ENCODE measurements around the gene RRP8.

RRP8 gene

DNA sequence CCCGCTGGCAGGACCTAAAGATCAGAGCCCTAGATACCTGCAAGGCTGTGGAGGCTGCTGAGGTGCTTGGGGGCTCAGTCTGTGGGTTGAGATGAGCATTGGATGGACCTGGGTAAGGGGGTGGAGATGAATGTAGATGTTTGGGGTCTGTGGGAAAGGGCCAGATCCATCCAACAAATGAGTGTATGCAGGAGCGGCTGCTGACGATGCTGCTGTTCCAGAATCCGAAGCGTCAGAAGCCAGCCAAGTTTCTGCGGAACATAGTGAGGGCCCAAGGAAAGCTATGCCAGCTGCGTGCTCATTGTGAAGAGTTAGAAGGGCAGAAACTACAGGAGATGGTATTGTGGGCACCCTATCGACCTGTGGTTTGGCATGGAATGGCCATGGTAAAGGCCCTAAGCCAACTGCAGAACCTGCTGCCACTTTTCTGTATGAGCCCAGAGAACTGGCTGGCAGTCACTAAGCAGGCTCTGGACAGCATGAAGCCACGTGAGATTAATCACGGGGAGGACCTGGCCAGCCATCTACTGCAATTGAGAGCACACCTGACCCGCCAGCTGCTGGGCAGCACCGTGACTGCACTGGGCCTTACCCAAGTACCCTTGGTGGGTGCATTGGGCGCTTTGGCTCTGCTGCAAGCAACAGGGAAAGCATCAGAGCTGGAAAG, 36.6 kb downstream of the RRP8 start:
- DNase-seq, result no peak

DNA sequence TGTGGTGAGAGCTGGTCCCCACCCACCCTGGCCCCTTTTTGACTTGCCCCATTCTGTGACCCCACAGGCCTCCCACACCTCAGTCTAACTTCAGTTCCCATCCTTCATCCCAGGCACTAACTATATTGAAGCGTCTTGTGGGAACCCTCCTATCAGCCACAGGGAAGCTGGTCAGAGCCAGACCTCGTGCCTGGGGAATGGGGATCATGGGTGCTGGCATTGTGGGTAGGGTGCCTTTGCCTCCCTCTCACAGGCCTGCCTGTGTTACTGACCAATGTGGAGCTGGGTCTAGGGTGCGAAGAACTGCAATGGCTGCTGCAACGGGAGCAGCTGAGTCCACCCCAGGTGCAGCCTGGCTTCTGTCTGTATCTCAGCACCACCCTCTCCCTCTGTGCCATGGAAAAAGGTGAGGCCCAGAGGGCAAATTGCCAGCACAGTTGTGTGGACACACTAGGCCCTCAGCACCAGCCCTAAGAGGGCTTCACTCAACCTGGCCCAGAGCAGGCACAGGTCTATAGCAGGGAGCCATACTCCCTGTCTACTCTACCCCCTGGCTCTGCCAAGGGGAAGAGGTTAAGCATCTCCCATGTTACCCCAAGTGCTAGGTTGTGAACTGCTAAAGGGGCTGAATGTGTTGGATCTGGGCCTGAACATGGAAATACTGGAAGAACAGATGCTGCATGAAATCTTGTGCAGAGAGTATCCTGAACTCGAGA, 37.3 kb downstream of the RRP8 start:
- DNase-seq, result no peak

DNA sequence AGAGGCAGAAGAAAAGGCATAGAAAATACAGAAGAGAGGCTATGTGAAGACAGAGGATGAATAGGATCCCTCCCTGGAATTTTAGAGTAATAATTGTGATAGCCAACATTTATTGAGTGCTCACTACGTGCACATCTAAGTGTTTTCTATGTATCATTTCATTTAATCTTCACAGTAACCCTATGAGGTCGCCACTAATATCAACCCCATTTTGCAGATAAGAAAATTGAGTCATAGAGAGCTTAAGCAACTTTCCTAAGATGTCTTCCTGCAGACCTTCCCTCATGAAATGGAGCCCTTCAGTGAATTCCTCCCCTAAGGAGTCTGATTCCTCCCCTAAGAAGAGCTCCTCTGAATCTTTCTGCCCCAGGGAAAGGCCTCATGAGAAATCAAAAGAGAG, 38.1 kb downstream of the RRP8 start:
- no peak for DNase-seq

DNA sequence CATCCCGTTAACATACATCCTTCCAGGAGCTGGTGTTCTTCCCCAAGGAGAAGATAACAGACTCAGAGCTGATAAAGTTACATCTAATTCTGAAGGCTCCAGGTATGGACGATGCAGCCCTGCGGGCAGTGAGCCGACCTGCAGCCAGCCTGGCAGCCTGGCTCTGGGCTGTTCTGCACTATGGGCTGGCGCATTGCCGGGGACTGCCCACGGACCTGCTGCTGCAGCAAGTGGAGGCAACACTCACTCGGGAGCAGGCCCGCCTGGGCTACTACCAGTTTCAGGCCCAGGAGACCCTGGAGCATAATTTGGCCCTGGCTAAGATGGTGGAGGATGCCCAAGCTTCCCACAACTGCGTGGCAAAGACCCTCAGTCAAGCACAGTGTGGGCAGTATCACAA, 39.7 kb downstream of the RRP8 start:
- DNase-seq, result no peak

DNA sequence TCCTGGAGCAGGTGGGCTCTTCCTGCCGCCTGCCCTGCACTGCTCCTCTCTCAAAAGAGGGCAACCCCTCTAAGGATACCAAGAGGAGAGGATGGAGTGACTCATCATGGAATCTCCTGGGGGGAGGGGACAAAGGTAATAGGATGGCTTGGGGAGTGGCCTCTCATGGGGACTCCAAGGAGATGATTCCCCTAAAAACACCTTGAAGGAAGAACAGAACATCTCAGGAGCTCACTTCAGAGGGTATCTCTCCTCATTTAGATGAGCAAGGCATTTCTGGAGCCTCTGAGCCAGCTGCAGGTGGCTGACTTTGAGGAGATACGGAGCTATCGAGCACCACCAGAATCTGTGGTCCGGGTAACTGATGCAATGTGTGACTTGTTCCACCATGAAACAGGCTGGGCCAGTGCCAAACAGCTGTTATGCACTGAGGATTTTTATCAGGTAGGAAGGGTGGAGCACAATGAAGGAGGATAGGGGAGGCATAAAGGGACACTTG, 40.2 kb downstream of the RRP8 start:
- DNase-seq, result no peak

DNA sequence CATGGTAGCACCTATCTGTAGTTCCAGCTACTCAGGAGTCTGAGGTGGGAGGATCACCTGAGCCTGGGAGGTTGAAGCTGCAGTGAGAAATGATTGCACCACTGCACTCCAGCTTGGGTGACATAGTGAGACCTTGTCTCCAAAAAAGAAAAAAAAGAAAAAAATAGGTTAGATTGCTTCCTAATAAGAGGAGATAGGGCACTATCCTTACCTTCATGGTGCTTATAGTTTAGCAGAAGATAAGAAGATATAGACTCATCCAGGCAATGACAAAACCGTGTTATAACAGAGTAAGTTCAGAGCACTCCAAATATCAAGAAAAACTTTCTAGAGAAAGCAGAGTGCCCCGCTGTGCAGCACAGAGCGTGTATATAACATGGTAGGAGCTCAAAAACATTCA, 42.1 kb downstream of the RRP8 start:
- no peak for DNase-seq

DNA sequence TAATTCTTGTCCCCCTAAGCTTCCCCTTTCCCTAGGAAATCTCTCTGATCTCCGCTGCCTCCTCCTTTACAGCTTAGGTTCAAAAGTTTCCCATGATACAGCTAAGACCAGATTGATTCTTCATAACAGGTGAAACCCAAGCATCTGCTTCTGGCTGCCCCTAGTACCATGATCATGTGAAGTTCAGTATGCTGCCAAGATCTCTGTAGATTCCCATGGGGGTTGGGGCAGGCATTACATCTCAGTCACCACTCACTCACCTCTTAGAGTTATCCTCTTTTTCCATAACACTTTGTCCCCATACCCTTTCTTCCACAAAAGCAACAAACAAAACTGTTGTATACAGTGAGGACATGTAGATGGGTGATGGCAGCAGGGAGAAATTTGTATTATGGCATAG, 44.0 kb downstream of the RRP8 start:
- DNase-seq, result no peak

DNA sequence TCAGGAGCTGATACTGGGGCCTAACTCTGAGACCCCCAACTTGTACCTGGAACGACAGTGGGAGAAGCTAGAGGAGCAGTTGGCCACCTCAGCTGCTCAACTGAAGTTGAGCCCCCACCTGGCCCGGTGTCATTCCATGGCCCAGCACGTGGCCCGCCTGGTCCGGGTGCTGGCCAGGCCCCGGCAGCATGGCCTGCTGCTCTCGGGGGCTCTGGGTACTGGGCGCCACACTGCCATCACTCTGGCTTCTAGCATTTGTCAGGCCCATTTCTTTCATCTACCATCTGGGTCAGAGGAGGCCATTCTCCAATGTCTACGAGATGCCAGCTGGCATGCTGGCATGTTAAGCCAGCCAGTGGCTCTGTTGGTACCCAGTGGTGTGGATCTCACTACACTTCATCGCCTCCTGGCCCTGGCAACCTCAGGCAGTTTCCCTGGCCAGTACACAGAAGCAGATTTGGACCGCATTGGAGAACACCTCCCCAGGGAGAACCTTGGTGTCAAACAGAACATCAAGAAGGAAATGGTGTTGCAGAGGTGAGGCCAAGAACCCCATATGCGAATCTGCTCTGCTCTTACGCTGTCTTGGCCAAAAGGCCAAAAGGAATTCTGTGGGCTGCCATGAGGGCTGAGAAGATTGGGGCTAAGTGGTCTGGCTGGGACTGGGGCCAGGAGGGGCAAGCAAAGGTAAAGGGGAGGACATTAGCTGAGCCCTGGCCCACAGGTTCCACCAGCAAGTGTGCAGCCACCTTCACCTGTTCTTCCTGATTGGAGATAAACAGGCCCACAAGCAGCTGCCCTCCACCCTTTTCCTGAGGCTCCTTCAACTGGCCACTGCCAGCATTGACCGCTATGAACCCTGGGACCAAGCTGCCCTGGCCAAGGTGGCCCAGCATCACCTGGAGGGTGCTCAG, 45.4 kb downstream of the RRP8 start:
- DNase-seq, result no peak

DNA sequence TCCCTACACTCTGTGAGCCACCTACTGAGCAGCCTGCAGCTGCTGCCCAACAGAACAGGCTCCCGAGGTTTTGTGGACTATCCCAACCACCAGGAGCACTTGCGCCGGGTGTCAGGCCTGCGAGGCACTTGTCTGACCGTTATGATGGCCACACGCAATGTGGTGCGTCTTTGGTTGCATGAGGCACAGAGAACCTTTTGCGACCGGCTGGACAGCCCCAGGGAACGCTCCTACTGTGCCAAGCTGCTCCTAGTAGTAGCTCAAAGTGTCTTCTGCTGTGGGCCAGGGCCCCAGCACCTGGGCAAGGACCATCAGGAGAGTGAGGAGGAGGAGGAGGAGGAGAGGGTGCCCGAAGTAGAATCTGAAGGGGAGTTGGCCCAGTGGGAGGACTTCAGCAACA, 46.4 kb downstream of the RRP8 start:
- no peak for DNase-seq

DNA sequence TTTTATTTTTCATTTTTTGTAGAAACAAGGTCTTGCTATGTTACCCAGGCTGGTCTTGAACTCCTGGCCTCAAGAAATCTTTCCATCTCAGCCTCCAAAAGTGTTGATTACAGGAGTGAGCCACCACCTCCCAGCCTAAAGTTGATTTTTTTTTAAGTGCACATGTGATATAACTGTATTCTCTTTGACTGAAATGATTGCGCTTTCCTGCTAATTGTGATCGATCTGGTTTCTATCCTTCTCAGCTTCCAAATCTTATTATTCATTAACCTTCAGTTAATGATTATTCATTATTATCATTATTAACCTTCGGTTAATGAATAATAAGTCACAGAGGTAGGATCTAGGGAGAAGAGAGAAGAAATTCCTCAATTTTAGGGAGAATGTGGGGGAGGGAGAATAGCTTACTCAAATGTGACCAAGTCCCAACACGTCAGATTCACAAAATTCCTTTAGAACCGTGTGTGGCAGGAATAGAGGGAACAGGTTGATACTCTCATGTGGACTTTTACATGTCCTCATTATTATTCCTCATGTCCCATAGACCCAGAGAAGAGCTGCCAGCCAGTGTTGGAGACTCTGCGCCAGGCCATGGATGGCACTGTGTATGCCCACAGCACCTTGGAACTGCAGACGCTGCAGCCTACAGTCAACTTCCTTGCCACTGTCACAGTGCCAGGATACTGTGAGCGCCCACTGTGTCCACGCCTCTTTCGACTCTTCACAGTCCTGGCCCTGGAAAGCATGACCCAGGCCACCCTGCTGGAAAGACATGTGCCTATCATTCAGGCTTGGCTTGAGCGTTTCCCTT, 47.1 kb downstream of the RRP8 start:
- no peak for DNase-seq

DNA sequence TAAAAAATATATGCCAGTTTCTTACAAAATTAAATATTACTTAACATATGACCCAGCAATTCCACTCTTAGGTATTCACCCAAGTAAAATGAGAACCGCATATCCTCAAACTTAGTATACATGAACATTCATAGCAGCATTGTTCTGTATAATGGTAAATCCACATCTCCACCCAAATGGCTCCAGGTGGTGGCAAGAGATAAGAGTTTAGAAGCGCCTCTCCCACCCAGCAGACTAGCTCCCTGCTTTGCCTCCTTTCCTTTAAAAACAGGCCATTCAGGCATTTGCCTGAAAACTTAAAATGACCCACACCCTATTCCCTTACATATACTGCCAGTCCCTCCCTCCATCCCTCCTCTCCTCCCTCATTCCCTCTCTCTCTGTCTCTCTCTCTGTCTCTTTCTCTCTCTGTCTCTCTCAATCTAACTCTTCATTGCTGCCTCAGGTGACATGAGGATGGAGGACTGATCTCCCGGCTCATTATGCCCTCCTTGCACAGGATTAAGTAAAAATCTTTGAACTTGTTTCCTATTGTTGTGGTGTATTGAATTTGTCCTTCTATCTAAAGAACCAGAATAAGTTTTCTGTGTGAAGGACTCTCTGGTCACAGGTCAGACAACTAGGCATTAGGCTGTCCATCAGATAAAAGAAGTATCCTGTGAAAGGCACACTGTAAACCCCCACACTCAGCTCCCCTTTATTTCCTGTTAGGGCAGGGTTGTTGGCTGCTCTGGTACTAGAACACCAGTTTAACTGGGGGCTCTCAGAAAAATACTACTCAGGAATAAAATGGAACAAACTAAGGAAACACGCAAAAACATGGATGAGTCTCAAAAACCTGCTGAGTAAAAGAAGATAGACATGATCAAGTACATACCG, 48.3 kb downstream of the RRP8 start:
- DNase-seq, result no peak

DNA sequence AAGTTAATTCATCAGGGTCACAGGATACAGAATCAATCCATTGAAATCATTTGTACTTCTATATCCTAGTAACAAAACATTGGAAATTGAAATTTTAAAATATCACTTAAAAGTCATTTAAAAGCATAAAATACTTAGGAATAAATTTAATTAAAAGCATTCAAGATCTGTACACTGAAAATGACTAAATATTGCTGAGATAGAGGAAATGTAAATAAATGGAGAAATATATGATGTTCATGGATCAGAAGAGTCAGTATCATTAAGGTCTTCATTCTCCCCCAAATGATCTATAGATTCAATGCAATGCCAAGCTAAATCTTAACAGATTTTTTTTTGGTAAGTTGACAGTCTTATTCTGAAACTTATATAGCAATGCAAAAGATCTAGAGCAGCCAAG, 49.8 kb downstream of the RRP8 start:
- no peak for DNase-seq

DNA sequence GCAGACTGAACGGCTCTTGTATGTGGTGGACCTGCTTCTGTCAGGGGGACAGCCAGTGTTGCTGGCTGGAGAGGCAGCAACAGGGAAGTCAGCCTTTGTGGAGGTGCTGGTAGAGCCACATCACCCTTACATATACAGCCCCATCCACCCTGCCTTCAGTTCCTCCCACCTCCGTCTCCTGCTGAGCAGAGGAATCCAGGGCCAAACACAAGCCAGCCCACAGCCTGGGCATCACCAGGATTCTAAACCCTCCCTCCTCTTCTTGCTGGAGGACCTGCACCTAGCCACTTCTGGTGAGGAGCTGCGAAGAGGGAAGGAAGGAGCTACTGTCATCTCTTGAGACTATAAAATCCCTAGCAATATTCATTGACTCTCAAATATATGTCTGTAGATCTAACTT, 54.8 kb downstream of the RRP8 start:
- no peak for DNase-seq

DNA sequence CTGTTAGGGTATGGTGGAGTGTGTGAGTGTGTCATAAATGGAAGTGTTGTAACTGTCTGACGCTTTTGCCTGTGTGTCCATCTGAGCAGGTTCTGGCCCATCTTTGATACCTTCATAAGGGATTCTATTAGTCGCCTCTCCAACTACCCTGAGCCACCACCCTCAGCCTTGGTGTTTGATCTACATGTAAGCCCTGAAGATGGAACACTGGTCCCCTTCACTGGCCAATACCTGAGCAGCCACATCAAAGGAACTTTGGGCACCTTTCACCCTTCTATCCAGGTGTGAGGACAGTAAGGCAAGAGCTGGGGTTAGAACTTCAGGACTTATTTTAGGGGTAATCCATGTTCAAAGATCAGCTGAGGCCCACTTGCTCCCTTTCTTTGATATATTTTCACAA, 55.3 kb downstream of the RRP8 start:
- DNase-seq, result no peak

DNA sequence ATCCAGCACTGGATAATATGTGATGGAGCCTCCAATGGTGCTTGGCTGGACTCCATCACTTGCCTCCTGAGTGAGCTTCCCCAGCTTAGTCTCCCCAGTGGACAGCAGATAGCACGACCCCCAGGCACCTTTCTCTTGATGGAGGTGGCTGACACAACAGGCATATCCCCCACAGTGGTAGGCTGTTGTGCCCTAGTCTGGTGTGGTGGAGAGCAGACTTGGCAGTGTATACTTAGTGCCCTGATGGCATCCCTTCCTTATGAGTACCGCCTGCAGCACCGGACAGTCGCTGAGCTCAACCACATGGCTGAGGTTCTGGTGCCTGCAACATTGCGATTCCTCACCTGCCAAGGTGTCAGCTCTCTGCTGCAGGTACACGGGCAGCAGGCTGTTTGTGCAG, 56.2 kb downstream of the RRP8 start:
- no peak for DNase-seq

DNA sequence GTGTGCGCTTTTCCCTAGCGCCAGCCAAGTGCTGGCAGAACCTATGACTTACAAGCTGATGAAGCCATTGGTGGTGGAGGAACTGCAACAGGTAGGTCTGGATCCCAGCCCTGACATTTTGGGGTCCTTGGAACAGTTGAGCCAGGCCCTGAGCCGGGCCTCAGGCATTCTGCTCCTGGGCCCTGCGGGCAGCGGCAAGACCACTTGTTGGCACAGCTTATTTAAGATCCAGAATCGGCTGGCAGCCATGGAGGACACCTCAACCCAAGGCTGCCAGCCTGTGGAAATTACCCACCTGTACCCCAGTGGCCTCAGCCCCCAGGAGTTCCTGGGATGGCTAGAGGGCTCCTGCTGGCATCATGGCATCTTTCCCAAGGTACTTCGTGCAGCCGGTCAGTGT, 56.7 kb downstream of the RRP8 start:
- DNase-seq, result no peak

DNA sequence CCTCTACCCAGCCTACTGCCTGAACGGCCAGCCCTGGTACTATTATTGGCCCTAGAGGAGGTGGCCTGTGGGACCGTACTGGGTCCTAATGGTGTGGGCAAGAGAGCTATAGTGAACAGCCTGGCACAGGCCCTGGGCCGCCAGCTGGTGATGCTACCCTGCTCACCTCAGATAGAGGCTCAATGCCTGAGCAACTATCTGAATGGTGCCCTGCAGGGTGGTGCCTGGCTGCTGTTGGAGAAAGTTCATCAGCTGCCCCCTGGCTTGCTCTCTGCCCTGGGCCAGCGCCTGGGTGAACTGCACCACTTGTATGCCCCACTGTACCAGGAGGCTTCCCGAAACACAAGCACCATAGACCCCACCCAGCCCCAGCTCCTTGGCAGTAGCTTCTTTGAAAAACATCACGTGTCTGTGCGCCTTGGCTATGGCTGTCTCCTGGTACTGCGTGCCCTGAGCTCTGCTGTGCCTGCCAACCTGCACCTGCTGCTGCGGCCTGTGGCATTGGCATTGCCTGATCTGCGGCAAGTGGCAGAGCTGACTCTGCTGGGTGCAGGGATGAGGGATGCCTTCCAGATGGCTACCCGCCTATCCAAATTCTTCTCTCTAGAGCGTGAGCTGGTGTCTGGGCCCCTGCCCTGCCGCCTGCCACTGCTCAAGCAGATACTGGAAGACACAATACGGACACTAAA, 57.4 kb downstream of the RRP8 start:
- DNase-seq, result no peak

Measured in right forelimb (tissue), 1 donor.